Thoracic aorta (tissue), 2 donors: ENCODE results near the gene SASS6. TPM values are rescaled to one million over a fixed set of nuclear protein-coding genes. Genes with fewer than 3 reads are reported as not detected.

ENCODE experiments used
- ATAC-seq: fragments of 150-250 bp; one replicate; pipeline ENCODE4 v1.8.0; 2017; ENCODE audit warnings: low read depth; ENCODE audit not compliant: insufficient number of reproducible peaks, low FRiP score
- DNase-seq: peaks from one replicate; pipeline ENCODE4 v3.0.0-alpha.2; 2020; ENCODE audit warnings: low spot score
- H3K27ac ChIP-seq, 2 donors: fragments of 200-600 bp; sonication (generic); 1 replicate in 1 of 2; 2 replicates in 1 of 2; pipeline ENCODE4 v1.5.1; 2016; ENCODE audit warnings: mild to moderate bottlenecking in 2 of 2, moderate library complexity in 2 of 2
- H3K27me3 ChIP-seq: fragments of 200-600 bp; sonication (generic); replicated peaks from 2 replicates; pipeline ENCODE4 v1.6.0; 2016; ENCODE audit warnings: mild to moderate bottlenecking; ENCODE audit not compliant: insufficient read depth
- H3K36me3 ChIP-seq: fragments of 200-600 bp; sonication (generic); one replicate; pipeline ENCODE4 v1.5.1; 2016
- H3K4me1 ChIP-seq, 2 donors: fragments of 200-600 bp; sonication (generic); 1 replicate in 1 of 2; 2 replicates in 1 of 2; pipeline versions ENCODE4 v1.5.1 to v1.6.0; 2016; ENCODE audit warnings: low read depth in 2 of 2, mild to moderate bottlenecking in 1 of 2; ENCODE audit not compliant: control insufficient read depth in 1 of 2
- H3K4me3 ChIP-seq: fragments of 200-600 bp; sonication (generic); 2 replicates; pipeline ENCODE4 v1.5.1; 2016; ENCODE audit warnings: mild to moderate bottlenecking
- H3K9me3 ChIP-seq: fragments of 200-600 bp; sonication (generic); 2 replicates; pipeline ENCODE4 v1.5.1; 2016
- total RNA-seq, 2 donors: library from RNA; depleted of rRNA; stranded (reverse); fragments of >200 nt; gene quantifications; one replicate each; pipeline versions ENCODE4 v1.1.0 to v1.2.3, GENCODE V29; 2016
- TF ChIP-seq, protein P1 (sequence below): fragments of 200-600 bp; sonication (generic); IDR thresholded peaks from one replicate; pipeline ENCODE4 v1.5.1; 2019; ENCODE audit warnings: antibody characterized with exemption

The SASS6 gene
- total RNA-seq, 2 donors from 2014 or later = 2.4 to 3.2 TPM

DNA sequence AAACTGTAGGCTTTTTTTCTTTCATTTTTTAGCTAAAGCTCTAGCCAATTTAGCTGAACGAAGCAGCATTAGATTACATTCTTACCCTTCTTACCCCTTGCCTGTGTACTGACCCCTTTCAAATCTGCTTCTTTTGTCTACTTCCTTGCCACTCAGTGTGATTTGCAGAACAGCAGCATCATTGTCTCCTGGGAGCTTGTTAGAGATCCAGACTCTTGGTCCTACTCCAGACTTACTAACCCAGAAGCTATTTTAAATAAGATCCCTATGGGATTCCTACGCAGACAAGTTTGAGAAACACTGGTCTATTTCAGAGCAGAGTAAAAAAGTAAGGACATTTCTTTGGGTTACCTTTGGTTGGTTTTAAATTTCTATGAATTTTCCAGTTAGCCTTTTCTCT lies 31.5 kb upstream of the SASS6 start:
- no peak overlapping the region for H3K4me3 ChIP-seq
- no peaks in the 10 kb centered on the region for H3K36me3 ChIP-seq
- H3K27me3 ChIP-seq = no peaks in the 10 kb centered on the region
- ATAC-seq (no peak), DNase-seq (no peak)
- H3K27ac ChIP-seq = no peak overlapping the region
- TF ChIP-seq, protein P1, sequence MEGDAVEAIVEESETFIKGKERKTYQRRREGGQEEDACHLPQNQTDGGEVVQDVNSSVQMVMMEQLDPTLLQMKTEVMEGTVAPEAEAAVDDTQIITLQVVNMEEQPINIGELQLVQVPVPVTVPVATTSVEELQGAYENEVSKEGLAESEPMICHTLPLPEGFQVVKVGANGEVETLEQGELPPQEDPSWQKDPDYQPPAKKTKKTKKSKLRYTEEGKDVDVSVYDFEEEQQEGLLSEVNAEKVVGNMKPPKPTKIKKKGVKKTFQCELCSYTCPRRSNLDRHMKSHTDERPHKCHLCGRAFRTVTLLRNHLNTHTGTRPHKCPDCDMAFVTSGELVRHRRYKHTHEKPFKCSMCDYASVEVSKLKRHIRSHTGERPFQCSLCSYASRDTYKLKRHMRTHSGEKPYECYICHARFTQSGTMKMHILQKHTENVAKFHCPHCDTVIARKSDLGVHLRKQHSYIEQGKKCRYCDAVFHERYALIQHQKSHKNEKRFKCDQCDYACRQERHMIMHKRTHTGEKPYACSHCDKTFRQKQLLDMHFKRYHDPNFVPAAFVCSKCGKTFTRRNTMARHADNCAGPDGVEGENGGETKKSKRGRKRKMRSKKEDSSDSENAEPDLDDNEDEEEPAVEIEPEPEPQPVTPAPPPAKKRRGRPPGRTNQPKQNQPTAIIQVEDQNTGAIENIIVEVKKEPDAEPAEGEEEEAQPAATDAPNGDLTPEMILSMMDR = no peak
- H3K9me3 ChIP-seq = no peaks in the 10 kb centered on the region
- H3K4me1 ChIP-seq = no peaks in the 10 kb centered on the region

DNA sequence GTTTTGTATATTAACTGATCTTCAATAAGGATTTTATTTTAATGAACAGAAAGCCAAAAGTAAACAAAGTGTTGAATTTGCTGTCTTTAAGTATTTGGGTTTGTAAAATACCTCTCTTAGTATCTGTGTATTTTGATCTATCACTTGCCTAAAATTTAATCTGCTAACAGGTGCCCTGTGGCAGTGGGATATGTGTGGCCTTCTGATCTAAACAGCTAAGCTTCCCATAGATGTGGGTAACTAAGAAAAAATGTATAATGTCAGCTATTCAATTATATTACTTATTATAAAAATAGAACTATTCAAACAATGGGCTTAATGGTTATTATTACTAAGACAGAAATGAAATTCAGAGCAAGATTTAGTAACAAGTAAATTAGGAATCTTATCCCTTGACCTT lies 30.2 kb upstream of the SASS6 start:
- Histone ChIP-seq H3K9me3 (no peaks in the 10 kb centered on the region), H3K4me1 (no peaks in the 10 kb centered on the region), H3K27me3 (no peaks in the 10 kb centered on the region), H3K36me3 (no peaks in the 10 kb centered on the region), H3K4me3 (no peak overlapping the region), H3K27ac (no peak overlapping the region)
- TF ChIP-seq, protein P1 = no peak
- DNase-seq = no peak
- ATAC-seq = no peak

DNA sequence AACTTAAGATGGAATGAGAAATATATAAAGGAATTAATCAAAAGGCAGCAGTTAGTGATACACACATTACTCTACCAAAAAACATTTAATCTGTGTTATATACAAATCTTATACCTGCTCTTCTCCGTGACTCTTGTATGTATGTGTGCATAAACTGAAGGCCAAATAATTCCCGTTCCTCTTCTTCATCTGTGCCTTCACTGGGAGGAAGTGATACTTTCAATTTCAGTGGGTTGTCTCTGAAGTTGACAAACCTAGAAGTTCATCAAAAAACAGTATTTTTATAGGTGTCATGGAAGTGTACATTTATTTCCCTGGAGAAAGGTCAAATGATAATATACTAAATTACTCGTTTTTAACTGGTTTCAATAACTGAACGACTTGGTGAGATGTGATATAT lies 19.5 kb upstream of the SASS6 start:
- Histone ChIP-seq H3K36me3 (peaks cover 9% of the 10 kb centered on the region), H3K9me3 (no peaks in the 10 kb centered on the region), H3K27me3 (no peaks in the 10 kb centered on the region), H3K4me3 (no peak overlapping the region), H3K27ac (no peak overlapping the region), H3K4me1 (no peaks in the 10 kb centered on the region)
- TF ChIP-seq, protein P1 = no peak
- ATAC-seq (no peak), DNase-seq (no peak)

DNA sequence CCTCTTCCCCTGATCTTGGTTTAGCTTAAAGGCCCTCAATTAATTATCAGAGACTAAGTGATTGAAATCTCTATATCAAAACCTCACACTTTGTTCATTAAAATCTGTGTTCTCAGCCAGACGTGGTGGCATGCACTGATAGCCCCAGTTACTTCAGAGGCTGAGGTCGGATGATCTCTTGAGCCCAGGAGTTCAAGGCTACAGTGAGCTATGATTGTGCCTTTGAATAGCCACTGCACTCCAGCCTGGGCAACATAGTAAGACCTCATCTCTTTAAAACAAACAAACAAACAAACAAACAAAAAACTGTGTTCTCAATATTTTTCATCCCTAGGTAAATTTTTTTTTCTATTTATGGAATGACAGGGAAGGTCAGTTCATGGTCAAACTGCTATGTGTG lies 18.9 kb upstream of the SASS6 start:
- Histone ChIP-seq H3K4me3 (no peak overlapping the region), H3K9me3 (no peaks in the 10 kb centered on the region), H3K27me3 (no peaks in the 10 kb centered on the region), H3K36me3 (peaks cover 11% of the 10 kb centered on the region), H3K27ac (no peak overlapping the region), H3K4me1 (no peaks in the 10 kb centered on the region)
- ATAC-seq (no peak), DNase-seq (no peak)
- TF ChIP-seq, protein P1 = no peak

DNA sequence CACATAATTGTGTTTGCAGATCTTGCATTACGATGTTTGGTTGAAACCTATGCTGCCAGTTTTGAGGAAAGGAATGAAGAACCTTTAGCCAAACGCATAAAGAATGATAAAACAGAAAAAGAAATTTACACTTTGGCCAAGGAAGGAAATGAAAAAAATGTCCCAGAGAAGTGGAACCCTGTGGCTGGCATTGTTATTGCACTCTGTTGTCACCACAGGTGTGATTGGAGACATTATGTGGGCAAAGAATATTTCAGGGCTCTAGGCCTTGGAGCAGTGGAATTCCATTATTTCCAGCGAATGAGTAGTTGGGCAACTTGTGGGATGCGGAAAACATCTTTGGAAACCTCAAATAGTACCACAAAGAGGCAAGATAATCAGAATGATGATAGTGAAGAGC lies 15.1 kb upstream of the SASS6 start:
- no peaks in the 10 kb centered on the region for H3K9me3 ChIP-seq
- no peak overlapping the region for H3K27ac ChIP-seq
- H3K27me3 ChIP-seq = no peaks in the 10 kb centered on the region
- H3K36me3 ChIP-seq = peaks cover 35% of the 10 kb centered on the region
- TF ChIP-seq, protein P1 = no peak
- ATAC-seq (no peak), DNase-seq (no peak)
- H3K4me1 ChIP-seq = no peaks in the 10 kb centered on the region
- no peak overlapping the region for H3K4me3 ChIP-seq
